ENCODE measurements around the gene TMX2. TPM values are rescaled to one million over a fixed set of nuclear protein-coding genes. Genes with fewer than 3 reads are reported as not detected.

TMX2 gene
- total RNA-seq, 1 donor from 2014 or later: 42.1 TPM

Other genes with a start within 250 kb of the TMX2 start
- 11.0 and 19.0 TPM in 2 replicates for gene SLC43A1, start 196.9 kb upstream of the TMX2 start, total RNA-seq
- gene TIMM10, start 181.8 kb upstream of the TMX2 start, total RNA-seq: 34.5 and 64.1 TPM in 2 replicates
- not detected in 2 replicates for gene SMTNL1, start 175.0 kb upstream of the TMX2 start, total RNA-seq
- gene UBE2L6, start 144.9 kb upstream of the TMX2 start, total RNA-seq: 28.4 and 51.7 TPM in 2 replicates
- 0.51 TPM in 1 of 2 replicates, not detected in the other for gene SERPING1, start 114.9 kb upstream of the TMX2 start, total RNA-seq
- gene YPEL4, start 62.7 kb upstream of the TMX2 start, total RNA-seq: 0.13 TPM in 2 replicates
- gene CLP1, start 54.8 kb upstream of the TMX2 start, total RNA-seq: 17.5 and 23.8 TPM in 2 replicates
- gene ZDHHC5, start 44.5 kb upstream of the TMX2 start, total RNA-seq: 29.7 and 42.1 TPM in 2 replicates
- gene MED19, start 378 bp upstream of the TMX2 start, total RNA-seq: 8.2 and 11.5 TPM in 2 replicates
- gene SELENOH, start 28.9 kb downstream of the TMX2 start, total RNA-seq: 72.8 and 83.8 TPM in 2 replicates
- gene BTBD18, start 39.2 kb downstream of the TMX2 start, total RNA-seq: not detected in 2 replicates
- 206 and 251 TPM in 2 replicates for gene CTNND1, start 49.2 kb downstream of the TMX2 start, total RNA-seq